Upper lobe of right lung (tissue), 1 donor: Measurements from ENCODE around the gene RNPEPL1. TPM values are rescaled to one million over a fixed set of nuclear protein-coding genes. Genes with fewer than 3 reads are reported as not detected.

Experiments used
- ATAC-seq: fragments of 200-7000 bp; cut with Tn5 transposase; one replicate; pipeline ENCODE4 v1.9.1; 2020; ENCODE audit warnings: mild to moderate bottlenecking, moderate library complexity
- DNase-seq: peaks from one replicate; pipeline ENCODE4 v3.0.0-alpha.2; 2020
- H3K27ac ChIP-seq: fragments of 200-600 bp; one replicate; pipeline ENCODE4 v1.8.0; 2022
- H3K27me3 ChIP-seq: fragments of 200-600 bp; one replicate; pipeline ENCODE4 v1.8.0; 2022; ENCODE audit warnings: mild to moderate bottlenecking
- H3K36me3 ChIP-seq: fragments of 200-600 bp; one replicate; pipeline ENCODE4 v1.8.0; 2022
- H3K4me1 ChIP-seq: fragments of 200-600 bp; one replicate; pipeline ENCODE4 v1.8.0; 2022
- H3K4me3 ChIP-seq: fragments of 200-600 bp; one replicate; pipeline ENCODE4 v1.8.0; 2022; ENCODE audit warnings: mild to moderate bottlenecking
- H3K9me3 ChIP-seq: fragments of 200-600 bp; one replicate; pipeline ENCODE4 v1.8.0; 2022
- CTCF ChIP-seq: fragments of 200-600 bp; IDR thresholded peaks from one replicate; pipeline ENCODE4 v1.8.0; 2022; ENCODE audit warnings: antibody characterized with exemption
- intact Hi-C: fragments of 100-400 bp; cut with DNase I; formaldehyde crosslinking; loops from one replicate; pipeline ENCODE4 v1.11.0; 2022
- total RNA-seq: library from RNA; stranded (reverse); fragmentation: NEBNext Ultra II Directional; extraction: Animal tissue kit (Norgen Biotek cat#: 25700); gene quantifications from one replicate; pipeline ENCODE4 v1.2.1, GENCODE V29; 2021
- donor health status: DM: no; HTN: yes; CAD: no; lungs with severe emphysema.

Gene RNPEPL1
- total RNA-seq, 1 donor from 2014 or later, result 88.6 TPM

- DNase-seq, result peak; percentile 59
- no peak for ATAC-seq
- Histone ChIP-seq H3K27me3 (no peaks in the 10 kb centered on the region), H3K27ac (no peak overlapping the region), H3K4me1 (peaks cover 4% of the 10 kb centered on the region), H3K9me3 (no peaks in the 10 kb centered on the region), H3K4me3 (no peak overlapping the region), H3K36me3 (no peaks in the 10 kb centered on the region)
- TF ChIP-seq CTCF, result no peak
- intact Hi-C loops, result no loop called here
These were observed 36.8 kb downstream of the RNPEPL1 start for GRCh38 chr2:240604939-240605716.

- ATAC-seq (no peak), DNase-seq (peak; percentile 47)
- intact Hi-C loops, result no loop called here
- Histone ChIP-seq H3K36me3 (no peaks in the 10 kb centered on the region), H3K9me3 (no peaks in the 10 kb centered on the region), H3K4me3 (no peak overlapping the region), H3K4me1 (peaks cover 4% of the 10 kb centered on the region), H3K27me3 (no peaks in the 10 kb centered on the region), H3K27ac (no peak overlapping the region)
- no peak for TF ChIP-seq CTCF
These were observed 37.8 kb downstream of the RNPEPL1 start for GRCh38 chr2:240605867-240606743.

GRCh38 chr2:240611601-240612210, 43.4 kb downstream of the RNPEPL1 start:
- H3K27ac ChIP-seq, result no peak overlapping the region
- intact Hi-C loops, result no loop called here
- peak; percentile 84 for ATAC-seq
- no peaks in the 10 kb centered on the region for H3K9me3 ChIP-seq
- TF ChIP-seq CTCF, result no peak
- no peak overlapping the region for H3K4me3 ChIP-seq
- H3K27me3 ChIP-seq, result no peaks in the 10 kb centered on the region
- no peaks in the 10 kb centered on the region for H3K36me3 ChIP-seq
- peak; percentile 39 for DNase-seq
- peaks cover 4% of the 10 kb centered on the region for H3K4me1 ChIP-seq

- ATAC-seq (no peak), DNase-seq (no peak)
- Histone ChIP-seq H3K4me1 (peaks cover 4% of the 10 kb centered on the region), H3K4me3 (no peak overlapping the region), H3K9me3 (no peaks in the 10 kb centered on the region), H3K27ac (no peak overlapping the region), H3K36me3 (no peaks in the 10 kb centered on the region), H3K27me3 (no peaks in the 10 kb centered on the region)
- intact Hi-C loops, result no loop called here
- TF ChIP-seq CTCF, result no peak
These were observed 45.5 kb downstream of the RNPEPL1 start for GRCh38 chr2:240613781-240614180.

GRCh38 chr2:240614391-240614790, 46.1 kb downstream of the RNPEPL1 start:
- DNase-seq (peak; percentile 46), ATAC-seq (no peak)
- Histone ChIP-seq H3K36me3 (no peaks in the 10 kb centered on the region), H3K27me3 (no peaks in the 10 kb centered on the region), H3K4me3 (no peak overlapping the region), H3K9me3 (no peaks in the 10 kb centered on the region), H3K27ac (no peak overlapping the region), H3K4me1 (peaks cover 7% of the 10 kb centered on the region)
- TF ChIP-seq CTCF, result no peak
- intact Hi-C loops, result no loop called here
